Upper lobe of left lung (tissue), 4 donors: ENCODE measurements around the gene MRPS24.

Experiments
- CTCF ChIP-seq, 6 experiments: fragments of 450-650 bp in 4 of 6; fragments of 200-600 bp in 2 of 6; sonication (generic) in 2 of 6; IDR thresholded peaks; one replicate each; pipeline ENCODE4 v1.5.1; 2016 to 2019; ENCODE audit warnings: antibody characterized with exemption in 6 of 6
- POLR2A ChIP-seq, 4 donors: fragments of 450-650 bp; IDR thresholded peaks; one replicate each; pipeline ENCODE4 v1.5.1; 2016 to 2017; ENCODE audit warnings: antibody characterized with exemption in 4 of 4, mild to moderate bottlenecking in 2 of 4
- POLR2AphosphoS5 ChIP-seq, 2 donors: sonication (generic); formaldehyde crosslinking; IDR thresholded peaks; one replicate each; pipeline ENCODE4 v1.5.1; 2017; ENCODE audit warnings: antibody characterized with exemption in 2 of 2

DNA sequence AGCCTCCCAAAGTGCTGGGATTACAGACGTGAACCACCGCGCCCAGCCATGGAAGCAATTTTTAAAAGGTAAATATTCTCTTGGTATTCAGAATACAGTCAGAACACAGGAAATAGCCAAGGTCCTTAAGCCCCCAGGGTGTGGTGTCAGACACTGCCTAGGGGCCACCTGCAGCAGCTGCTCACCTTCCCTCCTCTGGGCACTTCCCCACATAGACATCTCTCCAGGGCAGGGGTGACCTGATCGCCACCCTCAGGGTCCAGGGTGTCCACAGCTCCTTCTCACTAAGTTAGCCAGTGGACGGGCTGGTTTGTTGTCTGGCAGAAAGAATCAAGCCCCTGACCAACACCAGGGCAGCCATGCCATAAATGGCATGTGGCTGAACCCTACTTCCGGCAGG, 21.2 kb upstream of the MRPS24 start:
- no peak for TF ChIP-seq CTCF (IDR thresholded peaks at IDR 0.05)
- TF ChIP-seq POLR2AphosphoS5 (IDR thresholded peaks at IDR 0.05) = no peak
- no peak for TF ChIP-seq POLR2A (IDR thresholded peaks at IDR 0.05)
